GM10266 (cell line): Measurements from ENCODE around the gene SLC35F1.
"Not testable (repeated sequence)": the region's sequence is repeated elsewhere in the genome, so short reads cannot be mapped to it uniquely, and the experiment has no call there.

ENCODE experiments used
- DNase-seq: peaks from one replicate; pipeline ENCODE4 v3.0.0; 2012; ENCODE audit errors: extremely low spot score
- TF ChIP-seq, protein P1 (sequence below): IDR thresholded peaks from 2 replicates; pipeline ENCODE4 v1.5.1; 2012; ENCODE audit warnings: mild to moderate bottlenecking, low read depth; ENCODE audit not compliant: control insufficient read depth, insufficient read depth; ENCODE audit errors: missing control alignments

Gene SLC35F1

DNA sequence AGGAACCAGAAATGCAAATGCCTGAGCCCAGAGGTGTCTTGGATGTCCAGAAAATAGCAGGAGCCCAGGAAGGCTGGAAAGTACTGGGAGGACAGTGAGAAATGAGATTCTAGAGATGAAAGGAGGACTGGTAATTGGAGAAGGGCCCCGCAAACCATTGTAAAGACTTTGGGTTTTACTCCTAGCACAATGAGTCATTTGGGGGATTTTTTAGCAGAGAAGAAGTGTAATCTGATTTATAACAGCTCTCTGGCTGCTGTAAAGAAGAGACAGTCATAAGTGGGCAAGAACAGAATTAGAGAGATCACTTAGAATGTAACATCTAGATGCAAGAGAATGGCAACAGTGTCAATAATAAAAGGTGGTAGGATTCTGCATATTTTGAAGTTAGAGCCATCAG is 40.2 kb downstream of the SLC35F1 start:
- DNase-seq: no peak
- TF ChIP-seq, protein P1, sequence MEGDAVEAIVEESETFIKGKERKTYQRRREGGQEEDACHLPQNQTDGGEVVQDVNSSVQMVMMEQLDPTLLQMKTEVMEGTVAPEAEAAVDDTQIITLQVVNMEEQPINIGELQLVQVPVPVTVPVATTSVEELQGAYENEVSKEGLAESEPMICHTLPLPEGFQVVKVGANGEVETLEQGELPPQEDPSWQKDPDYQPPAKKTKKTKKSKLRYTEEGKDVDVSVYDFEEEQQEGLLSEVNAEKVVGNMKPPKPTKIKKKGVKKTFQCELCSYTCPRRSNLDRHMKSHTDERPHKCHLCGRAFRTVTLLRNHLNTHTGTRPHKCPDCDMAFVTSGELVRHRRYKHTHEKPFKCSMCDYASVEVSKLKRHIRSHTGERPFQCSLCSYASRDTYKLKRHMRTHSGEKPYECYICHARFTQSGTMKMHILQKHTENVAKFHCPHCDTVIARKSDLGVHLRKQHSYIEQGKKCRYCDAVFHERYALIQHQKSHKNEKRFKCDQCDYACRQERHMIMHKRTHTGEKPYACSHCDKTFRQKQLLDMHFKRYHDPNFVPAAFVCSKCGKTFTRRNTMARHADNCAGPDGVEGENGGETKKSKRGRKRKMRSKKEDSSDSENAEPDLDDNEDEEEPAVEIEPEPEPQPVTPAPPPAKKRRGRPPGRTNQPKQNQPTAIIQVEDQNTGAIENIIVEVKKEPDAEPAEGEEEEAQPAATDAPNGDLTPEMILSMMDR: no peak

DNA sequence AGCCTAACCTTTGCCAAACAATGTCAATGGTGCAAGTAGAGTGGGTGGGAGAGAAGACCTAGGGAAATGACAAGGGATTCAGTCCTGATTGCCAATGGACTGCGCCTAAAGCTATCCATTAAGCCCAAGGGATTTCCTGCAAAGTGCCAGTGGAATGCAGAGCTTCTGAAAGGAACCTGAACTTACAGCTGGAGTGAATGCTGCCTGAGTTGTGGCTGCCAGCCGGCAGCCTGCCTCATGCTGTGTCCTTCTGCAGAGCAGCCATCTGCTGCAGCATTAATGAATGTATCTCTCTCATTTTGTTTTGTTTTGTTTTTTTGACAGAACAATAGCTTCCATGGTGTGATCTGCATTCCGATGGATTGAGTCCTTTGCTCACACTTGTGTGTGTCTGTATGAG is 44.7 kb downstream of the SLC35F1 start:
- TF ChIP-seq, protein P1: no peak
- no peak for DNase-seq

DNA sequence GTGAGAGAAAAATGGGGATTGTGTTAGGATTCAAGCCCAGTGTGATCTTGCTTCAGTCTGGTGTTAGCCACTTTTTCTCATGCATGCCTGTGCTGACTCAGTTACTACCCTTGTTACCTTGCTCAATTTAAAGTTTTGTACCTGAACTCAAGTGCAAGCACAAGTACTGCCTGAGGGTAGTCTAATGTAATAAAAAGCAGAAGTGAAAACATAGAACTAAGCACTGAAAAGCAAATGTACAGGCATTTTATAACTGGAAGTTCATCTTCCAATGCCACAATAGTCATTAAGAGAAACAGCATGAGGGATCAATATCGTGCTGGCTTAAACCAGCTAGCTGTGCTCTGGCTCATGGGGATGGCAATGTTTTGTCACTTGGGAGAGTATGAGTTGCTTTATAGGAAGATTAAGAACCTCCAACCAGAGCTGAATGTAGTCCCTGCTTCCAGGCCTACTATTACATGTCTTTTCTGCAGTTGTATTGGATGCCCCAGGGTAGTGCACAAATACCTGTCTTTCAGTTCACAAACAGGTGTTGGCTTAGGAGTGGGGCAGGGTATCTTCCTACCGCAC is 48.7 kb downstream of the SLC35F1 start:
- TF ChIP-seq, protein P1: no peak
- DNase-seq: no peak

DNA sequence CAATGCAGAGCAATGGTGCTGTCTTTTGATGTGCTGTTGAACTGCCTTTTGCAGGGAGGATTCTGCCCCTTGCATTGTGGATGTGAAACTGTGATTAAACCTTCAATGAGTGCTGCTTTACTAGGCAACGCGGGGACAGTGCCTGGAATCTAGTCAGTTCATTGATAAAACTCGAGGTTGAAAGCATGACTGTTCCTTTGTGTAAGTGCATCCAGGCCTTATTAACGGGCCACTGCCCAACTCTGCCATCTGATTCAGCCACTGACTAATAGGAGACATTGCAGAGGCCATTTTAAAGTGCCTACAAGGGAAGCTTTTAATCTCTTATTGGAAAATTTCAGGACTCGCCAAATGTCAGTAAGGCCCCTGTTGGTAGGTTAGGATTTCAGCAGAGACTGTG is 49.3 kb downstream of the SLC35F1 start:
- DNase-seq: no peak
- TF ChIP-seq, protein P1: no peak

DNA sequence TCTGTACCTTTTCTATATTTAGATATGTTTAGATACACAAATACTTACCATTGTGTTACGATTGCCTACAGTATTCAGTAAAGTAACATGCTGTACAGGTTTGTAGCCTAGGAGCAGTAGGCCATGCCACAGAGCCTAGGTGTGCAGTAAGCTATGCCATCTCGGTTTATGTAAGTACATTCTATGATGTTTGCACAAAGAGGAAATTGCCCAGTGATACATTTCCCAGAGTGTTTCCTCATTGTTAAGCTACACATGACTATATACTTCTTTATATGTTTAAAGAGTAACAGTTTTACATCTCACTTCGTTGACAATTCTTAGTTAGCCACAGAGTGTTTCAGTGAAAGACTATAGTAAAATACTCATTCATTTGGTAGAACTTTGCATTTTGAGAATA is 51.5 kb downstream of the SLC35F1 start:
- DNase-seq: no peak
- TF ChIP-seq, protein P1: no peak

DNA sequence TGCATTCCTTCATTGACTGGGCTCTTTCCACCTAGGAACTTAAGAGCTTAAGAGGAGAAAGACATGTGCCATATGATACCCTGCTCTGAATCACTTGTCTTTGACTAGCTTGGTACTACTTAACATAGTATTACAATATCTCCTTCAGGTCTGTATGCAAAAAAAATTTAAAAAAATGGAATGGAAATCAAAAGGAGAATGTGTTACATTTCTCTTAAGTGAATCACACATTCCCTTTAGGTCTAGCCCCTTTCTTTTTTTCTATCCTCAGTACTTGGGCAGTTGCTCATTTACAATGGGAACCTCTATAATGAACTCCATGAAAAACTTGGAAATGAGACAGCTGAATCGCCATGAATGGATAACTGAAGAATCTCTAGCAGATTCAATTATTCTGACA is 53.8 kb downstream of the SLC35F1 start:
- TF ChIP-seq, protein P1: no peak
- no peak for DNase-seq

DNA sequence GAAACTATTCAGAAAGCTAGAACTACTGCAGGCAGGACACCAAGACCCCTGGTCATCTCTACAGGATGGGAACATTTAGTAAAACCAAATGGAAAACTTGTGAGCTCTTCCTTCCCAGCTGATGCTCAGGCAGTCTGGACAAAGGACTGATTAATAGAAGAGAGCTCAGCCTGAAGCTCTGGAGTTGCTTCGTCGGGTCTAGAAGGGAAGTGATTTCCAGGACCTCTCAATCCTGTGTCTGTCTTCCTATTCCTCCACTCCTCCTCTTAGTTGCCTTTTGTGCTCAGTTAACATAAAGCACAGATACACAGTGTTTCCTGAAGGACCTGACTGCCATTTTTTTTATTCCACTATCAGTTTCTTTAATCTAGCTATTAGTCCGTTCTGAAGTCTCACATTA is 54.2 kb downstream of the SLC35F1 start:
- DNase-seq: no peak
- TF ChIP-seq, protein P1: no peak

DNA sequence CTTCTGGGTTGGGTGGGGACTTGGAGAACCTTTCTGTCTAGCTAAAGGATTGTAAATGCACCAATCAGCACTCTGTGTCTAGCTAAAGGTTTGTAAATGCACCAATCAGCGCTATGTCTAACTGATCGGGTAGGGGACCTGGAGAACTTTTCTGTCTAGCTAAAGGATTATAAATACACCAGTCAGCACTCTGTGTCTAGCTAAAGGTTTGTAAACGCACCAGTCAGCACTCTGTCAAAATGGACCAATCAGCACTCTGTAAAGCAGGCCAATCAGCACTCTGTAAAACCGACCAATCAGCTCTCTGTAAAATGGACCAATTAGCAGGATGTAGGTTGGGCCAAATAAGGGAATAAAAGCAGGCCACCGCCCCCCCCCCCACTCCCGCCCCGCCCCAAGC is 58.7 kb downstream of the SLC35F1 start:
- not testable (repeated sequence) for DNase-seq
